ENCODE results near the gene HSD3B1. TPM values are rescaled to one million over a fixed set of nuclear protein-coding genes. Genes with fewer than 3 reads are reported as not detected.

Gene HSD3B1
- polyA plus RNA-seq (2011; rRNA removed): not detected in 2 replicates
- not detected in 2 replicates for polyA minus RNA-seq (2011; rRNA and poly(A)+ RNA removed)

- TF ChIP-seq CTCF (IDR thresholded peaks at IDR 0.05; ENCODE audit: low read depth, low read length): no peak
- H3K27ac ChIP-seq (ENCODE audit: low read depth, low read length): no peak within 1 kb of the TSS
- ChIA-PET POLR2A (no interaction called here), CTCF (no interaction called here)
- no peak for DNase-seq (ENCODE audit: low read depth, low spot score)
- no peak within 1 kb of the TSS for H3K4me3 ChIP-seq (ENCODE audit: low read depth, low read length)
- no peaks in the 10 kb centered on the region for H3K27me3 ChIP-seq (ENCODE audit: control insufficient read depth, insufficient read depth, low read length)
- H3K9me3 ChIP-seq (ENCODE audit: control insufficient read depth, insufficient read depth, low read length): no peaks in the 10 kb centered on the region
These were observed at the start of gene HSD3B1 for GRCh38 chr1:119506941-119507340. Gene HSD3B1, plus strand, starts transcription at chr1:119507210. Its CDS starts 267 bp downstream, at chr1:119507477.

- TF ChIP-seq CTCF (IDR thresholded peaks at IDR 0.05; ENCODE audit: low read depth, low read length): no peak
- DNase-seq (ENCODE audit: low read depth, low spot score): no peak
- no peaks in the 10 kb centered on the region for H3K9me3 ChIP-seq (ENCODE audit: control insufficient read depth, insufficient read depth, low read length)
- POLR2A ChIA-PET: no interaction called here
- no peak overlapping the region for H3K27ac ChIP-seq (ENCODE audit: low read depth, low read length)
- CTCF ChIA-PET: no interaction called here
- no peaks in the 10 kb centered on the region for H3K27me3 ChIP-seq (ENCODE audit: control insufficient read depth, insufficient read depth, low read length)
- no peak overlapping the region for H3K4me3 ChIP-seq (ENCODE audit: low read depth, low read length)
These were observed 44.0 kb upstream of the HSD3B1 start for GRCh38 chr1:119462964-119463363.

GRCh38 chr1:119463569-119463968, 43.4 kb upstream of the HSD3B1 start:
- H3K27me3 ChIP-seq (ENCODE audit: control insufficient read depth, insufficient read depth, low read length): no peaks in the 10 kb centered on the region
- no peak overlapping the region for H3K27ac ChIP-seq (ENCODE audit: low read depth, low read length)
- no peak for TF ChIP-seq CTCF (IDR thresholded peaks at IDR 0.05; ENCODE audit: low read depth, low read length)
- H3K4me3 ChIP-seq (ENCODE audit: low read depth, low read length): no peak overlapping the region
- no peak for DNase-seq (ENCODE audit: low read depth, low spot score)
- POLR2A ChIA-PET: no interaction called here
- CTCF ChIA-PET: no interaction called here
- no peaks in the 10 kb centered on the region for H3K9me3 ChIP-seq (ENCODE audit: control insufficient read depth, insufficient read depth, low read length)

GRCh38 chr1:119466445-119466844, 40.6 kb upstream of the HSD3B1 start:
- TF ChIP-seq CTCF (IDR thresholded peaks at IDR 0.05; ENCODE audit: low read depth, low read length): no peak
- Histone ChIP-seq H3K9me3 (ENCODE audit: control insufficient read depth, insufficient read depth, low read length) (no peaks in the 10 kb centered on the region), H3K4me3 (ENCODE audit: low read depth, low read length) (no peak overlapping the region), H3K27me3 (ENCODE audit: control insufficient read depth, insufficient read depth, low read length) (no peaks in the 10 kb centered on the region), H3K27ac (ENCODE audit: low read depth, low read length) (no peak overlapping the region)
- ChIA-PET CTCF (interaction anchor here (1.1 to 1.6 kb wide), 2 partner anchors 10 to 14 kb away, joined by 3 to 4 read pairs; no protein-coding TSS in a partner anchor), POLR2A (no interaction called here)
- no peak for DNase-seq (ENCODE audit: low read depth, low spot score)

- Histone ChIP-seq H3K9me3 (ENCODE audit: control insufficient read depth, insufficient read depth, low read length) (no peaks in the 10 kb centered on the region), H3K27me3 (ENCODE audit: control insufficient read depth, insufficient read depth, low read length) (no peaks in the 10 kb centered on the region), H3K4me3 (ENCODE audit: low read depth, low read length) (no peak overlapping the region), H3K27ac (ENCODE audit: low read depth, low read length) (no peak overlapping the region)
- ChIA-PET CTCF (interaction anchor here (1.1 kb wide), 1 partner anchor 15 kb away, joined by 4 read pairs; no protein-coding TSS in a partner anchor), POLR2A (interaction anchor here (0.5 kb wide), 1 partner anchor 26 kb away, joined by 4 read pairs; no protein-coding TSS in a partner anchor)
- DNase-seq (ENCODE audit: low read depth, low spot score): no peak
- TF ChIP-seq CTCF (IDR thresholded peaks at IDR 0.05; ENCODE audit: low read depth, low read length): no peak
These were observed 39.8 kb upstream of the HSD3B1 start for GRCh38 chr1:119467219-119467618.

Data from AG04450 (cell line).